ENCODE results near the gene VRTN. TPM values are rescaled to one million over a fixed set of nuclear protein-coding genes. Genes with fewer than 3 reads are reported as not detected.

The VRTN gene
- not detected in 2 replicates for total RNA-seq

GRCh38 chr14:74348241-74348734 lies at the start of gene VRTN:
VRTN (plus strand) TSS chr14:74348471; CDS start chr14:74356784, 8,313 bp downstream.
- H3K4me3 ChIP-seq (ENCODE audit: low read depth, low read length): no peak within 1 kb of the TSS
- no peak for DNase-seq (ENCODE audit: low read depth)
- TF ChIP-seq CTCF (conservative IDR thresholded peaks at IDR 0.05; ENCODE audit: low read depth, low read length): no peak

- peak overlapping the region; percentile 33 for H3K4me3 ChIP-seq (ENCODE audit: low read depth, low read length)
- TF ChIP-seq CTCF (conservative IDR thresholded peaks at IDR 0.05; ENCODE audit: low read depth, low read length): no peak
- DNase-seq (ENCODE audit: low read depth): no peak
Observed at GRCh38 chr14:74299061-74299545, 49.2 kb upstream of the VRTN start.

- no peak for TF ChIP-seq CTCF (conservative IDR thresholded peaks at IDR 0.05; ENCODE audit: low read depth, low read length)
- H3K4me3 ChIP-seq (ENCODE audit: low read depth, low read length): peak overlapping the region; percentile 86
- no peak for DNase-seq (ENCODE audit: low read depth)
Observed at GRCh38 chr14:74301594-74302151, 46.6 kb upstream of the VRTN start.

- DNase-seq (ENCODE audit: low read depth): no peak
- peak; percentile 51 for TF ChIP-seq CTCF (conservative IDR thresholded peaks at IDR 0.05; ENCODE audit: low read depth, low read length)
- peak overlapping the region; percentile 86 for H3K4me3 ChIP-seq (ENCODE audit: low read depth, low read length)
Observed at GRCh38 chr14:74302152-74302628, 46.1 kb upstream of the VRTN start.

GRCh38 chr14:74302634-74303569 lies 45.4 kb upstream of the VRTN start, which contains the start of gene ABCD4:
ABCD4 (minus strand) TSS chr14:74302934; CDS start chr14:74302912, 22 bp downstream.
- no peak for DNase-seq (ENCODE audit: low read depth)
- peak within 1 kb of the TSS; percentile 86 for H3K4me3 ChIP-seq (ENCODE audit: low read depth, low read length)
- peak; percentile 51 for TF ChIP-seq CTCF (conservative IDR thresholded peaks at IDR 0.05; ENCODE audit: low read depth, low read length)

- TF ChIP-seq CTCF (conservative IDR thresholded peaks at IDR 0.05; ENCODE audit: low read depth, low read length): no peak
- H3K4me3 ChIP-seq (ENCODE audit: low read depth, low read length): no peak overlapping the region
- DNase-seq (ENCODE audit: low read depth): no peak
Observed at GRCh38 chr14:74308695-74309094, 39.6 kb upstream of the VRTN start.

Measured in epithelial cell of proximal tubule (primary cell).